VCaP (cell line): Measurements from ENCODE around the gene BTAF1.

Source experiments
- H3K27ac ChIP-seq: fragments of 450-650 bp; 2 replicates; pipeline ENCODE4 v1.5.1; 2017
- CTCF ChIP-seq: fragments of 450-650 bp; conservative IDR thresholded peaks from 2 replicates; pipeline ENCODE4 v1.5.1; 2017; ENCODE audit warnings: mild to moderate bottlenecking, moderate library complexity

BTAF1 gene

GRCh38 chr10:91980319-91980718 is 56.7 kb downstream of the BTAF1 start:
- TF ChIP-seq CTCF: no peak
- no peak overlapping the region for H3K27ac ChIP-seq

DNA sequence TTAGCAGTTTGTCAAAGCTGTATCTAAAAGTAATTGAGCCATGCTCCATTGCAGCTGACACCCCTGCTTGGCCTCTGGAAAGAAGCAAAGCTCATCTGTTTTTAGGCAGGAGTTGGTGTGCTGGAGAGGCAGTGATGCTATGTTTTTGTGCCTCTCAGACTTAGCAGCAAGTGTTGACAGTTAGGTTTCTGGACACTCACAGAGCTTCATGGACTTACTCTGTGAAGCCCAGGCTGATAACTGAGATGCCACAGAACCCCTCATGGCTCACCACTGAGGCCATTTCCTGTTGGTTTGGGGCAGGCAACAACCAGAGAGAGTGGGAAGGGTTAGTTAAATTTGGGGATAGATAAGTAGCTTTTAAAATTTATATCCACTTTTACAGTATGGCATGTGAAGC is 59.8 kb downstream of the BTAF1 start:
- no peak for TF ChIP-seq CTCF
- H3K27ac ChIP-seq: no peak overlapping the region

DNA sequence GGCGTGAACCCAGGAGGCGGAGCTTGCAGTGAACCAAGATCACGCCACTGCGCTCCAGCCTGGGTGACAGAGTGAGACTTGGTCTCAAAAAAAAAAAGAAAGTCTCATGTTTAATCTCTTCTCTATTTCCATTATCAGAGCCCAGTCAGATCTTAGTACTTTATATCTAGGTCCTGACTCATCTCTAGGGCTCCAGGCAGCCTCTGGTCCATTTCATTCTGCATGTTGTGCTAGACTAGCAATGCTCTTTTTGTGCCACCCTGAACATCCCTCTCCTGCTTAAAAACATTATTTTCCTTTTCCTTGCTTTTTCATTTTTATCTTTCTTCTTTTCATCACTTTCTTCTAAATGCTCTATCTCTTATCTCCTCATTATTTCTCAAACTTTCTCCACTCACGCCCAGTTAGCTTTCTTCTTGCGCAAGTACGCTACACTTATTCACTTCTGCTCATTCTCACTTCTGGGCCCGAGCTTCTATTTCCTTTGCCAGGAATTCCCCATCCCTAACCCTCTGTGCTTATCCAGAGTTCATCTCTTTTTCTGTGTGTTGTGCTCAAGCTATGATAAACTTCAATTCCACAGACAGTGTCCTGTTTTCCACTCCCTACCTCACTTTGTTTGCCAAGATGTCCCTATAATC is 63.9 kb downstream of the BTAF1 start:
- no peak for TF ChIP-seq CTCF
- H3K27ac ChIP-seq: no peak overlapping the region

GRCh38 chr10:91992031-91992430 is 68.5 kb downstream of the BTAF1 start:
- TF ChIP-seq CTCF: no peak
- H3K27ac ChIP-seq: no peak overlapping the region

- H3K27ac ChIP-seq: no peak overlapping the region
- TF ChIP-seq CTCF: no peak
Measured at GRCh38 chr10:91996266-91996665, 72.7 kb downstream of the BTAF1 start.

GRCh38 chr10:92001581-92001980 is 78.0 kb downstream of the BTAF1 start:
- no peak overlapping the region for H3K27ac ChIP-seq
- TF ChIP-seq CTCF: no peak

DNA sequence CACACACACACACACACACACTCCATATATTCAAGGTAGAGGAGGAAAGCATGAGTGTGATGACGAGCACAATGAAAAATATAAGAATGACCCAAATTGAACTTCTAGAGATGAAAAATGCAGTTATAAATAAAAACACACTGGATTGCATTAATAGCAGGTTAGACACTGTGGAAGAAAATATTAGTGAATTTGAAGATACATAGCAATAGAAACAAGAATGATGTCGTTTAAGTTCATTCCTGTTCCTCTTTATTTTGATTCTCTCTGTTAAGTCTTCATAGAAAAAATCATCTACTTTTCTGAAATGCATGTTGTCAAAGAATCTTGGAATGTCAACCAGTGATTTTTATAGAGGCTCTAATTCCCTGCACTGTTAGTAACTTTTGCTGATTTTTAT is 78.4 kb downstream of the BTAF1 start:
- H3K27ac ChIP-seq: no peak overlapping the region
- no peak for TF ChIP-seq CTCF
